Mucosa of descending colon (tissue), 3 donors: Measurements from ENCODE around the gene REEP3. TPM values are rescaled to one million over a fixed set of nuclear protein-coding genes. Genes with fewer than 3 reads are reported as not detected.
A peak's percentile ranks its signal among the peaks of the same experiment; 100 is the strongest.

Experiments used
- ATAC-seq: fragments of 200-7000 bp; cut with Tn5 transposase; one replicate; pipeline ENCODE4 v1.9.1; 2020; ENCODE audit warnings: mild to moderate bottlenecking, moderate library complexity
- DNase-seq, 3 donors: peaks; one replicate each; pipeline ENCODE4 v3.0.0-alpha.2; 2020
- H3K36me3 ChIP-seq: fragments of 200-600 bp; one replicate; pipeline ENCODE4 v1.8.0; 2021; ENCODE audit warnings: low read depth, mild to moderate bottlenecking
- H3K4me1 ChIP-seq: fragments of 200-600 bp; one replicate; pipeline ENCODE4 v1.8.0; 2021; ENCODE audit warnings: low read depth, mild to moderate bottlenecking
- H3K4me3 ChIP-seq: fragments of 200-600 bp; one replicate; pipeline ENCODE4 v1.8.0; 2021; ENCODE audit warnings: mild to moderate bottlenecking
- H3K9me3 ChIP-seq: fragments of 200-600 bp; one replicate; pipeline ENCODE4 v1.8.0; 2021; ENCODE audit warnings: mild to moderate bottlenecking
- intact Hi-C, 2 donors: fragments of 100-400 bp; cut with DNase I in 1 of 2; cut with micrococcal nuclease in 1 of 2; formaldehyde crosslinking; loops; one replicate each; pipeline versions ENCODE4 v1.11.0 to v1.11.1; 2022; cut with DNase I, micrococcal nuclease
- total RNA-seq, 3 donors: library from RNA; stranded (reverse); fragmentation: NEBNext Ultra II Directional in 2 of 3; extraction: Animal tissue kit (Norgen Biotek cat#: 25700) in 2 of 3; gene quantifications; one replicate each; pipeline versions ENCODE4 v1.2.1 to v1.2.4, GENCODE V29; 2021 to 2023
- TF ChIP-seq, protein P1 (sequence below): fragments of 200-600 bp; IDR thresholded peaks from one replicate; pipeline ENCODE4 v1.8.0; 2022; ENCODE audit warnings: antibody characterized with exemption, mild to moderate bottlenecking
- donor health status: DM: no; HTN: no; CAD: no; lungs with moderate emphysema.
- donor health status: DM: no; HTN: no; CAD: no.
- donor health status: DM: no; HTN: yes; CAD: no.

REEP3 gene
- total RNA-seq, 3 donors from 2014 or later = 42.1 to 61.2 (median 43.4) TPM

DNA sequence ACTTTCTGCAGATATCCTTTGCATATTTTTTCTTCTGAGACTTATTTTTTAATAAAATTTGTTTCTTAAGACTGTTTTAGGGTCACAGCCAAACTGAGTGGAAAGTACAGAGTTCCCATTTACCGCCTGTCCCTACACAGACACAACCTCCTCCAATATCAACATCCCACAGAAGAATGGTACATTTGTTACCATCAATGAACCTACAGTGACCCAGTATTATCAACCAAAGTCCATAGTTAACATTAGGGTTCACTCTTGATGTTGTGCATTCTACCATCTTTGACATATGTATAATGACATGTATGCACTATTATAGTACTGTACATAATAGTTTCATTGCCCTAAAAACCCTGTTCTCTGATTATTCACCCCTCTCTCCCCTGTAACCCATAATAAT is 14.6 kb upstream of the REEP3 start:
- TF ChIP-seq, protein P1, sequence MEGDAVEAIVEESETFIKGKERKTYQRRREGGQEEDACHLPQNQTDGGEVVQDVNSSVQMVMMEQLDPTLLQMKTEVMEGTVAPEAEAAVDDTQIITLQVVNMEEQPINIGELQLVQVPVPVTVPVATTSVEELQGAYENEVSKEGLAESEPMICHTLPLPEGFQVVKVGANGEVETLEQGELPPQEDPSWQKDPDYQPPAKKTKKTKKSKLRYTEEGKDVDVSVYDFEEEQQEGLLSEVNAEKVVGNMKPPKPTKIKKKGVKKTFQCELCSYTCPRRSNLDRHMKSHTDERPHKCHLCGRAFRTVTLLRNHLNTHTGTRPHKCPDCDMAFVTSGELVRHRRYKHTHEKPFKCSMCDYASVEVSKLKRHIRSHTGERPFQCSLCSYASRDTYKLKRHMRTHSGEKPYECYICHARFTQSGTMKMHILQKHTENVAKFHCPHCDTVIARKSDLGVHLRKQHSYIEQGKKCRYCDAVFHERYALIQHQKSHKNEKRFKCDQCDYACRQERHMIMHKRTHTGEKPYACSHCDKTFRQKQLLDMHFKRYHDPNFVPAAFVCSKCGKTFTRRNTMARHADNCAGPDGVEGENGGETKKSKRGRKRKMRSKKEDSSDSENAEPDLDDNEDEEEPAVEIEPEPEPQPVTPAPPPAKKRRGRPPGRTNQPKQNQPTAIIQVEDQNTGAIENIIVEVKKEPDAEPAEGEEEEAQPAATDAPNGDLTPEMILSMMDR = no peak
- no peaks in the 10 kb centered on the region for H3K36me3 ChIP-seq
- DNase-seq (no peak), ATAC-seq (no peak)
- H3K4me1 ChIP-seq = peaks cover 7% of the 10 kb centered on the region
- intact Hi-C loops = no loop called here
- H3K9me3 ChIP-seq = peaks cover 2% of the 10 kb centered on the region
- H3K4me3 ChIP-seq = no peak overlapping the region

DNA sequence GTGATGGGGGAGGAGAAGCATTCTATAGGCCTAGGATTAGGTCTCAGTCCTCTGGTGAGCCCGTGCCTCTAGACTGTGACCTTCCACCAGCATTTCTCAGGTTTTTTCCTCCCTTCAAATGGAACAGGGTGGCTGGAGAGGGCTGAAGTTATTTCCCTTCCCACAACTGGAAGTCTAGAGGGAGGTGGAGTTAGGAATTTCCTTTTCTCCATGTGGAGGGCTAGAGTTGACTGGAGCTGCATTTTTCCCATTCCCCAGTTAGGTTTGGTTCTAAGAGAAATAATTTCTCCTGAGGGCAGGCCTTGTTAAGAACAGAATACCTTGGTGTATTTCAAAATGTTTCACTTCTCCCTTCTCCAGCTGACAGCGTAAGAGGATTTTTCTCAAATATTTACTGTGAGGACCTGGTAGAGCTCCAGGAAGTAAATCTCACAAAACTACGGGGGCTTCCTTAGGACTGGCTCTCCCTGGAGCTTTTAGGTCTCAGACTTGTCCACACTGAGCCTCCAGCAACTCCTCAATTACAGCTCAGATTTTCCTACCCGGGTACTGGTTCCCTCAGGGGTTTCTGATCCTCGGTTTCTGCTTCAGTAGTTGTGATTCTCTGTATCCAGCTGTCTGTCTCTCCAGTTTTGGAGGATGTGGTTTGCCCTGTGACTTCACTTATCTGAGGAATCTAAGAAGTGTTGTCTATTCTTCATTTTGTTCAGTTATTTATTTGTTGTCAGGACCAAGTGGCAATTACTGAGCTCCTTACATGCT is 6.0 kb upstream of the REEP3 start:
- Histone ChIP-seq H3K4me1 (no peaks in the 10 kb centered on the region), H3K9me3 (no peaks in the 10 kb centered on the region), H3K36me3 (no peaks in the 10 kb centered on the region), H3K4me3 (no peak overlapping the region)
- peak in 1 of 3 donors; percentile 22 for DNase-seq
- no peak for ATAC-seq
- TF ChIP-seq, protein P1 = no peak
- intact Hi-C loops = no loop called here

DNA sequence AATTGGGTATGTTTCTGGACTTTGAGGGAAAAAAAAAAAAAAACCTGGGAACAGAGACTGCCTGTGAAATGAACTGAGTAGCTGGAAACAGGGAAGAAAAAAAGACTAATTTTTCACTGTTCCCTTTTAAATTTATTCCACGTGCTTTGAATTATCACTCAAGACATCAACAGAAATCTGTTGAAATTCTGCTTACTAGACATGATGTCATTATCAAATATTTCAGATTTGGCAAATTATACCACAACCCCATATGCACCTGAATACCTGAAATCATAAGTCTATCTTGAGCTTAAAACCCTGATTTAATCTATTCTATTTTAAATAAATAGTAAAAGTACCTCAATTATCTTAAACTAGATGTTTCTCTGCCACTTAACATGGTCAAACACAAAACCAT is 5.0 kb upstream of the REEP3 start:
- Histone ChIP-seq H3K4me1 (no peaks in the 10 kb centered on the region), H3K4me3 (no peak overlapping the region), H3K9me3 (no peaks in the 10 kb centered on the region), H3K36me3 (no peaks in the 10 kb centered on the region)
- ATAC-seq = no peak
- TF ChIP-seq, protein P1 = no peak
- DNase-seq = no peak
- intact Hi-C loops = no loop called here

DNA sequence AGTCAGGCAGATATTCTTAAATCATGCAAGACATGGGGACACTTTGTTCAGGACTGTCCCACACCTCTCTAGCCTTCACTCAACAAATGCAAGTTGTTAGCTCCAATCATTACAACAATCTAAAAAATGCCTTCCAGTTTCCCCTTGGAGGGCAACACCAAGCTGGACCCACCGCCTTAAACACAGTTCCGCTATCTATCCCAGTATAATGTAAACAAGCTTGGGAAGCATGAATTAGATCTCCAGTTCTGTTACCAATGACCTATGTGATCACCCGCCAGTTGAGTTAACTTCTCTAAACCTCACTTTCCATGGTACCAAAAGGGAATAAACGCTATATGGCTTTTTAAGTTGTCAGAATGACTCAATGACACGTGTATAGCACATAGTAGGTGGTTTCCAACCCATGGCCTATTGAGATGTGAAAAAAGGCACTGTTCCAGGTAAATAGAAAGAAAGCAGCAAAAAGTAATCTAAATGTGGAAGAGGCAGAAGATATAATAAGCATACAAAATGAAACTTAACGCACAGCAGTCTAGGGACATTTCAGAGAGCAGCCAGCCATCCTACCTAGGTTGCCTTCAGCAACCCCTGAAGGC is 2.4 kb upstream of the REEP3 start:
- H3K4me1 ChIP-seq = peaks cover 14% of the 10 kb centered on the region
- H3K9me3 ChIP-seq = no peaks in the 10 kb centered on the region
- TF ChIP-seq, protein P1 = no peak
- no peak overlapping the region for H3K4me3 ChIP-seq
- no peak for DNase-seq
- no peaks in the 10 kb centered on the region for H3K36me3 ChIP-seq
- ATAC-seq = no peak
- intact Hi-C loops = no loop called here

DNA sequence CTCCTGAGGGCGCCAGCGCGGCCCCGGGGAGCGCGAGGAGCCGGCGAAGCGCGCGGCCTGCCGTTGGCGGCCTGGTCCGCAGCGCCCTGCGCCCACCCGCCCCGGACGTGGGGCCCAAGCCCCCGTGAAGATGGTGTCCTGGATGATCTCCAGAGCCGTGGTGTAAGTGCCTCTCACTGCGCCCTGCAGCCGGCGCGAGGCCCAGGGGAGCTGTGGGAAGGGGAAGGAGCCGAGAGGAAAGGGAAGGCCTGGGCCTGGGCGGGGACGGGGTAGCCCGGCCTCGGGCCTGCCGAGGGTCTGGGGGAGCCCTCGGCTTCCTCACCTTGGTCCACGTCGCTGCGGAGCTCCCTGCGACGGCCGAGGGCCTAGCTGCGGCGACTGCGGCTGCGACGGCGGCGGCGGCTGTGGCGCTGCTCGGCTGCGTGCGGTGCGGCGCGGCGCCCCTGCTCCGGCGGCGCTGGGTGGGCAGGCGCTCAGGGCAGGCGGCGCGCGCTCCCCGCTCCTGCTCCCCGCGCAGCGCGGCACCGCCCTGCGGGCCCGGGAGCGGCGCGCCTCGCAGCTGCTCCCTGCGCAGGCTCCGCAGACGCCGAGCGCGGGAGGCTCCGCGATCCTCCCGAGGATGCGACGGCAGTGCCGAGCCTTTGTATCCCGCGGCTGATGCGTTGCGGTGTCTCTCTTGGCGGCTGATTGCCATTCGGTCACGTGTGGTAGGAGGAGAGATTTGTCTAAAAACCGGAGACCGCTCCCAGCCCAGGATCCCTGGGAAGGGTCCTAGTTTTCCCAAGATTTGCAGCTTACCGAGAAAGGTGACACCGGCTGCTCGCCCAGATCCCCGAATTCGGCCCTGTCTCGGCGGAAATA is 445 bp downstream of the REEP3 start:
- DNase-seq (peak; percentile 63 to 80 (median 78)), ATAC-seq (peak; percentile 84)
- intact Hi-C loops = loop anchor here in 1 of 2 donors (5.0 kb wide), 1 partner anchor 191 kb away; no protein-coding TSS in a partner anchor
- H3K4me1 ChIP-seq = peaks cover 15% of the 10 kb centered on the region
- no peaks in the 10 kb centered on the region for H3K9me3 ChIP-seq
- peak overlapping the region; percentile 81 for H3K4me3 ChIP-seq
- TF ChIP-seq, protein P1 = no peak
- no peaks in the 10 kb centered on the region for H3K36me3 ChIP-seq
